Measurements from ENCODE around the gene COQ8B.
"Not testable (repeated sequence)": the region's sequence is repeated elsewhere in the genome, so short reads cannot be mapped to it uniquely, and the experiment has no call there.

COQ8B gene

GRCh38 chr19:40659566-40659965 is 57.1 kb downstream of the COQ8B start:
- H3K4me3 ChIP-seq (ENCODE audit: low read length in 2 of 2), result no peak overlapping the region
- peak overlapping the region; percentile 24 to 35 for H3K27ac ChIP-seq (ENCODE audit: low read depth in 2 of 2, low read length in 2 of 2)
- no peaks in the 10 kb centered on the region for H3K36me3 ChIP-seq (ENCODE audit: control insufficient read depth in 2 of 2, insufficient read depth in 2 of 2, low read length in 2 of 2)
- H3K27me3 ChIP-seq (ENCODE audit: control insufficient read depth in 2 of 2, insufficient read depth in 2 of 2, low read length in 2 of 2), result no peaks in the 10 kb centered on the region
- H3K9ac ChIP-seq (ENCODE audit: low read depth in 1 of 2, low read length in 2 of 2), result no peak overlapping the region
- peaks cover 5 to 8% of the 10 kb centered on the region in 2 donors for H3K4me1 ChIP-seq (ENCODE audit: control insufficient read depth in 2 of 2, insufficient read depth in 2 of 2, low read length in 2 of 2)
- no peaks in the 10 kb centered on the region for H3K9me3 ChIP-seq (ENCODE audit: control insufficient read depth in 2 of 2, low read length in 2 of 2)

DNA sequence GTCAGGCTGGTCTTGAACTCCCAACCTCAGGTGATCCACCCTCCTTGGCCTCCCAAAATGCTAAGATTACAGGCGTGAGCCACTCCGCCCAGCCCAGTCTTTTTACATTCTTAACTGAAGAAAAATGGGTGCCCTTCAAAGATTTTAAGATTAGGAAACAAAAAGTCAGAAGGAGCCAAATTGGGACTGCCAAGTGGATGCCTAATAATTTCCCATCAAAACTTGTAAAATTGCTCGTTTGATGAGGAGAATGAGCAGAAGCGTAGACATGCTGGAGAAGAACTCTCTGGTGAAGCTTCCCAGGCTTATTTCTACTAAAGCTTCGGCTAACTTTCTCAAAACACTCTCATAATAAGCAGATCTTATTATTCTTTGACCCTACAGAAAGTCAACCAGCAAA is 57.6 kb downstream of the COQ8B start:
- Histone ChIP-seq H3K27me3 (ENCODE audit: control insufficient read depth in 2 of 2, insufficient read depth in 2 of 2, low read length in 2 of 2) (no peaks in the 10 kb centered on the region), H3K9ac (ENCODE audit: low read depth in 1 of 2, low read length in 2 of 2) (no peak overlapping the region), H3K4me1 (ENCODE audit: control insufficient read depth in 2 of 2, insufficient read depth in 2 of 2, low read length in 2 of 2) (peaks cover 5 to 8% of the 10 kb centered on the region in 2 donors), H3K36me3 (ENCODE audit: control insufficient read depth in 2 of 2, insufficient read depth in 2 of 2, low read length in 2 of 2) (no peaks in the 10 kb centered on the region), H3K27ac (ENCODE audit: low read depth in 2 of 2, low read length in 2 of 2) (peak overlapping the region in 1 of 2 donors; percentile 24), H3K4me3 (ENCODE audit: low read length in 2 of 2) (no peak overlapping the region), H3K9me3 (ENCODE audit: control insufficient read depth in 2 of 2, low read length in 2 of 2) (no peaks in the 10 kb centered on the region)

GRCh38 chr19:40658031-40658430 is 58.7 kb downstream of the COQ8B start:
- no peak overlapping the region for H3K4me3 ChIP-seq (ENCODE audit: low read length in 2 of 2)

GRCh38 chr19:40655684-40656083 is 61.0 kb downstream of the COQ8B start:
- H3K27me3 ChIP-seq (ENCODE audit: control insufficient read depth in 2 of 2, insufficient read depth in 2 of 2, low read length in 2 of 2); H3K27ac ChIP-seq (ENCODE audit: low read depth in 2 of 2, low read length in 2 of 2); H3K36me3 ChIP-seq (ENCODE audit: control insufficient read depth in 2 of 2, insufficient read depth in 2 of 2, low read length in 2 of 2): not testable (repeated sequence)

More at GRCh38 chr19:40658031-40658430, 58.7 kb downstream of the COQ8B start:
- Histone ChIP-seq H3K27me3 (ENCODE audit: control insufficient read depth in 2 of 2, insufficient read depth in 2 of 2, low read length in 2 of 2) (no peaks in the 10 kb centered on the region), H3K9ac (ENCODE audit: low read depth in 1 of 2, low read length in 2 of 2) (no peak overlapping the region), H3K4me1 (ENCODE audit: control insufficient read depth in 2 of 2, insufficient read depth in 2 of 2, low read length in 2 of 2) (peaks cover 0 to 2% of the 10 kb centered on the region in 2 donors), H3K9me3 (ENCODE audit: control insufficient read depth in 2 of 2, low read length in 2 of 2) (no peaks in the 10 kb centered on the region), H3K36me3 (ENCODE audit: control insufficient read depth in 2 of 2, insufficient read depth in 2 of 2, low read length in 2 of 2) (no peaks in the 10 kb centered on the region), H3K27ac (ENCODE audit: low read depth in 2 of 2, low read length in 2 of 2) (no peak overlapping the region)

GRCh38 chr19:40652303-40652702 is 64.4 kb downstream of the COQ8B start:
- H3K9ac ChIP-seq (ENCODE audit: low read depth in 1 of 2, low read length in 2 of 2); H3K27ac ChIP-seq (ENCODE audit: low read depth in 2 of 2, low read length in 2 of 2); H3K4me3 ChIP-seq (ENCODE audit: low read length in 2 of 2); H3K27me3 ChIP-seq (ENCODE audit: control insufficient read depth in 2 of 2, insufficient read depth in 2 of 2, low read length in 2 of 2); H3K36me3 ChIP-seq (ENCODE audit: control insufficient read depth in 2 of 2, insufficient read depth in 2 of 2, low read length in 2 of 2); H3K4me1 ChIP-seq (ENCODE audit: control insufficient read depth in 2 of 2, insufficient read depth in 2 of 2, low read length in 2 of 2); H3K9me3 ChIP-seq (ENCODE audit: control insufficient read depth in 2 of 2, low read length in 2 of 2): not testable (repeated sequence)

More at GRCh38 chr19:40655684-40656083, 61.0 kb downstream of the COQ8B start:
- H3K4me1 ChIP-seq (ENCODE audit: control insufficient read depth in 2 of 2, insufficient read depth in 2 of 2, low read length in 2 of 2); H3K9me3 ChIP-seq (ENCODE audit: control insufficient read depth in 2 of 2, low read length in 2 of 2); H3K9ac ChIP-seq (ENCODE audit: low read depth in 1 of 2, low read length in 2 of 2); H3K4me3 ChIP-seq (ENCODE audit: low read length in 2 of 2): not testable (repeated sequence)

GRCh38 chr19:40650749-40651305 is 65.9 kb downstream of the COQ8B start:
- Histone ChIP-seq H3K36me3 (ENCODE audit: control insufficient read depth in 2 of 2, insufficient read depth in 2 of 2, low read length in 2 of 2) (no peaks in the 10 kb centered on the region), H3K4me1 (ENCODE audit: control insufficient read depth in 2 of 2, insufficient read depth in 2 of 2, low read length in 2 of 2) (peaks cover 0 to 4% of the 10 kb centered on the region in 2 donors), H3K4me3 (ENCODE audit: low read length in 2 of 2) (no peak overlapping the region), H3K27ac (ENCODE audit: low read depth in 2 of 2, low read length in 2 of 2) (peak overlapping the region in 1 of 2 donors; percentile 48), H3K9me3 (ENCODE audit: control insufficient read depth in 2 of 2, low read length in 2 of 2) (no peaks in the 10 kb centered on the region), H3K9ac (ENCODE audit: low read depth in 1 of 2, low read length in 2 of 2) (no peak overlapping the region), H3K27me3 (ENCODE audit: control insufficient read depth in 2 of 2, insufficient read depth in 2 of 2, low read length in 2 of 2) (no peaks in the 10 kb centered on the region)

GRCh38 chr19:40649903-40650675 is 66.6 kb downstream of the COQ8B start:
- H3K27ac ChIP-seq (ENCODE audit: low read depth in 2 of 2, low read length in 2 of 2), result peak overlapping the region in 1 of 2 donors; percentile 48
- not testable (repeated sequence) for H3K4me1 ChIP-seq (ENCODE audit: control insufficient read depth in 2 of 2, insufficient read depth in 2 of 2, low read length in 2 of 2); H3K9ac ChIP-seq (ENCODE audit: low read depth in 1 of 2, low read length in 2 of 2); H3K4me3 ChIP-seq (ENCODE audit: low read length in 2 of 2); H3K27me3 ChIP-seq (ENCODE audit: control insufficient read depth in 2 of 2, insufficient read depth in 2 of 2, low read length in 2 of 2); H3K9me3 ChIP-seq (ENCODE audit: control insufficient read depth in 2 of 2, low read length in 2 of 2); H3K36me3 ChIP-seq (ENCODE audit: control insufficient read depth in 2 of 2, insufficient read depth in 2 of 2, low read length in 2 of 2)

DNA sequence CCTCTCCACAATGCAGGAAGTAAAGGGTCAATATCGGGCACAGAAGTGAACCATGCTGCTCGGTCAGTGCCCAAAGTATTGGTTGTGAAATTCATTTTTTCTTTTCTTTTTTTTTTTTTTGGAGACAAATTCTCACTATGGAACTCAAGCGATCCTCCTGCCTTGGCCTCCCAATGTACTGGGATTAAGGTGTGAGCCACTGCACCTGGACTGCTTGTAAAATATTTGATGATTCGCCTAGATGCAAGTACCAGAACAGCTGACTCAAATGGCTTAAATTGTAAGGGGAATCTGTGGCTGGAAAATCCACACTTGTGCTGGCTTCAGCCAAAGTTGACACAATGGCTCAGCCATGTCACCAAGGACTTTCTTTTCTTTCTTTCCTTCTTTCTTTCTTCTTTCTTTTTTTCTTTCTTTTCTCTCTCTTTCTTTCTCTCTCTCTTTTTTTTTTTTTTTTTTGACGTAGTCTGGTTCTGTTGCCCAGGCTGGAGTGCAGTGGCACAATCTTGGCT is 69.9 kb downstream of the COQ8B start:
- no peak overlapping the region for H3K9ac ChIP-seq (ENCODE audit: low read depth in 1 of 2, low read length in 2 of 2)
- peak overlapping the region in 1 of 2 donors; percentile 28 for H3K4me3 ChIP-seq (ENCODE audit: low read length in 2 of 2)
- peaks cover 0 to 4% of the 10 kb centered on the region in 2 donors for H3K4me1 ChIP-seq (ENCODE audit: control insufficient read depth in 2 of 2, insufficient read depth in 2 of 2, low read length in 2 of 2)
- H3K9me3 ChIP-seq (ENCODE audit: control insufficient read depth in 2 of 2, low read length in 2 of 2), result no peaks in the 10 kb centered on the region
- H3K27me3 ChIP-seq (ENCODE audit: control insufficient read depth in 2 of 2, insufficient read depth in 2 of 2, low read length in 2 of 2), result no peaks in the 10 kb centered on the region
- no peaks in the 10 kb centered on the region for H3K36me3 ChIP-seq (ENCODE audit: control insufficient read depth in 2 of 2, insufficient read depth in 2 of 2, low read length in 2 of 2)
- H3K27ac ChIP-seq (ENCODE audit: low read depth in 2 of 2, low read length in 2 of 2), result peak overlapping the region; percentile 76 to 77

GRCh38 chr19:40642757-40643305 is 73.9 kb downstream of the COQ8B start:
- H3K4me3 ChIP-seq (ENCODE audit: low read length in 2 of 2), result no peak overlapping the region
- no peaks in the 10 kb centered on the region for H3K36me3 ChIP-seq (ENCODE audit: control insufficient read depth in 2 of 2, insufficient read depth in 2 of 2, low read length in 2 of 2)
- peaks cover 0 to 4% of the 10 kb centered on the region in 2 donors for H3K4me1 ChIP-seq (ENCODE audit: control insufficient read depth in 2 of 2, insufficient read depth in 2 of 2, low read length in 2 of 2)
- peak overlapping the region in 1 of 2 donors; percentile 17 for H3K27ac ChIP-seq (ENCODE audit: low read depth in 2 of 2, low read length in 2 of 2)
- no peaks in the 10 kb centered on the region for H3K9me3 ChIP-seq (ENCODE audit: control insufficient read depth in 2 of 2, low read length in 2 of 2)
- H3K9ac ChIP-seq (ENCODE audit: low read depth in 1 of 2, low read length in 2 of 2), result no peak overlapping the region
- no peaks in the 10 kb centered on the region for H3K27me3 ChIP-seq (ENCODE audit: control insufficient read depth in 2 of 2, insufficient read depth in 2 of 2, low read length in 2 of 2)

- H3K9ac ChIP-seq (ENCODE audit: low read depth in 1 of 2, low read length in 2 of 2), result no peak overlapping the region
- no peaks in the 10 kb centered on the region for H3K36me3 ChIP-seq (ENCODE audit: control insufficient read depth in 2 of 2, insufficient read depth in 2 of 2, low read length in 2 of 2)
- no peaks in the 10 kb centered on the region for H3K27me3 ChIP-seq (ENCODE audit: control insufficient read depth in 2 of 2, insufficient read depth in 2 of 2, low read length in 2 of 2)
- H3K4me3 ChIP-seq (ENCODE audit: low read length in 2 of 2), result no peak overlapping the region
- peaks cover 0 to 4% of the 10 kb centered on the region in 2 donors for H3K4me1 ChIP-seq (ENCODE audit: control insufficient read depth in 2 of 2, insufficient read depth in 2 of 2, low read length in 2 of 2)
- H3K9me3 ChIP-seq (ENCODE audit: control insufficient read depth in 2 of 2, low read length in 2 of 2), result no peaks in the 10 kb centered on the region
- no peak overlapping the region for H3K27ac ChIP-seq (ENCODE audit: low read depth in 2 of 2, low read length in 2 of 2)
These were observed 74.5 kb downstream of the COQ8B start for GRCh38 chr19:40642051-40642706.
